ENCODE data around the gene NKAPL. TPM values are rescaled to one million over a fixed set of nuclear protein-coding genes. Genes with fewer than 3 reads are reported as not detected.

Gene NKAPL
- total RNA-seq, 1 donor from 2014 or later = not detected

GRCh38 chr6:28245206-28245941 is 13.7 kb upstream of the NKAPL start:
- intact Hi-C loops (cut with micrococcal nuclease) = no loop called here

GRCh38 chr6:28248916-28249315 is 10.2 kb upstream of the NKAPL start:
- intact Hi-C loops (cut with micrococcal nuclease) = no loop called here

- intact Hi-C loops (cut with micrococcal nuclease) = no loop called here
Measured at GRCh38 chr6:28250747-28251146, 8.3 kb upstream of the NKAPL start.

GRCh38 chr6:28251661-28252008 is 7.5 kb upstream of the NKAPL start:
- intact Hi-C loops (cut with micrococcal nuclease) = loop anchor here (1.0 kb wide), 3 partner anchors 16 to 148 kb away; partner anchors contain the start of genes ZKSCAN8, ZSCAN12 and ZSCAN26

- intact Hi-C loops (cut with micrococcal nuclease) = loop anchor here (1.0 kb wide), 3 partner anchors 15 to 147 kb away; partner anchors contain the start of genes ZKSCAN8, ZSCAN12 and ZSCAN26
Measured at GRCh38 chr6:28252009-28252975, 6.8 kb upstream of the NKAPL start, which contains the start of gene ZKSCAN4. Gene ZKSCAN4, minus strand, starts transcription at chr6:28252269. Its CDS starts 289 bp downstream, at chr6:28251980.

- intact Hi-C loops (cut with micrococcal nuclease) = no loop called here
Measured at GRCh38 chr6:28254121-28254519, 5.0 kb upstream of the NKAPL start.

- intact Hi-C loops (cut with micrococcal nuclease) = no loop called here
Measured at GRCh38 chr6:28257042-28257441, 2.1 kb upstream of the NKAPL start.

GRCh38 chr6:28263922-28264321 is 4.8 kb downstream of the NKAPL start:
- intact Hi-C loops (cut with micrococcal nuclease) = no loop called here

- intact Hi-C loops (cut with micrococcal nuclease) = loop anchor here (5.0 kb wide), 3 partner anchors 72 to 132 kb away; partner anchors contain the start of genes ZKSCAN8, ZSCAN12 and ZSCAN31
Measured at GRCh38 chr6:28264834-28265401, 5.8 kb downstream of the NKAPL start.

- intact Hi-C loops (cut with micrococcal nuclease) = loop anchor here (5.0 kb wide), 3 partner anchors 71 to 131 kb away; partner anchors contain the start of genes ZKSCAN8, ZSCAN12 and ZSCAN31
Measured at GRCh38 chr6:28266563-28266961, 7.5 kb downstream of the NKAPL start.

GRCh38 chr6:28266962-28267694 is 8.0 kb downstream of the NKAPL start, which contains the start of gene ZSCAN26:
Gene ZSCAN26, plus strand, starts transcription at chr6:28267143. Its CDS starts 4,777 bp downstream, at chr6:28271920.
- intact Hi-C loops (cut with micrococcal nuclease) = loop anchor here (1.0 to 5.0 kb wide), 5 partner anchors 15 to 130 kb away; partner anchors contain the start of genes ZKSCAN3, ZKSCAN4, ZKSCAN8 and ZSCAN12

GRCh38 chr6:28267695-28268059 is 8.6 kb downstream of the NKAPL start:
- intact Hi-C loops (cut with micrococcal nuclease) = loop anchor here (1.0 to 5.0 kb wide), 5 partner anchors 15 to 130 kb away; partner anchors contain the start of genes ZKSCAN3, ZKSCAN4, ZKSCAN8 and ZSCAN12

- intact Hi-C loops (cut with micrococcal nuclease) = loop anchor here (5.0 kb wide), 3 partner anchors 68 to 128 kb away; partner anchors contain the start of genes ZKSCAN8, ZSCAN12 and ZSCAN31
Measured at GRCh38 chr6:28269492-28269891, 10.4 kb downstream of the NKAPL start.

- intact Hi-C loops (cut with micrococcal nuclease) = no loop called here
Measured at GRCh38 chr6:28274888-28275287, 15.8 kb downstream of the NKAPL start.

- intact Hi-C loops (cut with micrococcal nuclease) = no loop called here
Measured at GRCh38 chr6:28277746-28278145, 18.6 kb downstream of the NKAPL start.

GRCh38 chr6:28280595-28281287 is 21.6 kb downstream of the NKAPL start:
- intact Hi-C loops (cut with micrococcal nuclease) = no loop called here

- intact Hi-C loops (cut with micrococcal nuclease) = no loop called here
Measured at GRCh38 chr6:28281288-28282064, 22.4 kb downstream of the NKAPL start, which contains the start of gene PGBD1. Gene PGBD1, plus strand, starts transcription at chr6:28281572. Its CDS starts 2,242 bp downstream, at chr6:28283814.

- intact Hi-C loops (cut with micrococcal nuclease) = no loop called here
Measured at GRCh38 chr6:28282926-28283325, 23.8 kb downstream of the NKAPL start.

- intact Hi-C loops (cut with micrococcal nuclease) = no loop called here
Measured at GRCh38 chr6:28291573-28291972, 32.5 kb downstream of the NKAPL start.
